ENCODE measurements around the gene PROSER3. TPM values are rescaled to one million over a fixed set of nuclear protein-coding genes. Genes with fewer than 3 reads are reported as not detected.
A peak's percentile ranks its signal among the peaks of the same experiment; 100 is the strongest.

The PROSER3 gene
- total and polyA plus RNA-seq, 7 donors: 4.2 to 16.2 (median 8.7) TPM

- DNase-seq (no peak), ATAC-seq (no peak)
- intact Hi-C loops (cut with DNase I): no loop called here
- Histone ChIP-seq H3K27ac (no peak overlapping the region), H3K9me3 (no peaks in the 10 kb centered on the region), H3K4me3 (no peak overlapping the region), H3K36me3 (ENCODE audit: insufficient read depth in 1 of 2, low read depth in 1 of 2) (peaks cover 0 to 24% of the 10 kb centered on the region in 2 donors), H3K27me3 (ENCODE audit: insufficient read depth in 3 of 3, low read length in 2 of 3) (no peaks in the 10 kb centered on the region), H3K4me1 (peaks cover 17% of the 10 kb centered on the region)
- 83 to 91% (median 90%) methylated on average over 17 to 20 of the region's 20 CpGs for WGBS, 3 donors
- no peak for TF ChIP-seq CTCF (IDR thresholded peaks at IDR 0.05)
Measured at GRCh38 chr19:35752746-35753350, 5.1 kb upstream of the PROSER3 start.

- peak overlapping the region; percentile 94 for H3K27ac ChIP-seq
- WGBS, 3 donors: 63 to 86% (median 64%) methylated on average over 20 of the region's 20 CpGs
- no peaks in the 10 kb centered on the region for H3K27me3 ChIP-seq (ENCODE audit: insufficient read depth in 3 of 3, low read length in 2 of 3)
- no peaks in the 10 kb centered on the region for H3K9me3 ChIP-seq
- H3K4me3 ChIP-seq: no peak overlapping the region
- peaks cover 18% of the 10 kb centered on the region for H3K4me1 ChIP-seq
- DNase-seq (no peak), ATAC-seq (no peak)
- H3K36me3 ChIP-seq (ENCODE audit: insufficient read depth in 1 of 2, low read depth in 1 of 2): peaks cover 0 to 24% of the 10 kb centered on the region in 2 donors
- intact Hi-C loops (cut with DNase I): no loop called here
- TF ChIP-seq CTCF (IDR thresholded peaks at IDR 0.05): no peak
Measured at GRCh38 chr19:35753634-35754369, 4.2 kb upstream of the PROSER3 start.

GRCh38 chr19:35754370-35755130 is 3.4 kb upstream of the PROSER3 start:
- DNase-seq (no peak), ATAC-seq (no peak)
- Histone ChIP-seq H3K27me3 (ENCODE audit: insufficient read depth in 3 of 3, low read length in 2 of 3) (no peaks in the 10 kb centered on the region), H3K36me3 (ENCODE audit: insufficient read depth in 1 of 2, low read depth in 1 of 2) (peaks cover 0 to 24% of the 10 kb centered on the region in 2 donors), H3K27ac (peak overlapping the region; percentile 94), H3K4me3 (peak overlapping the region; percentile 83), H3K9me3 (no peaks in the 10 kb centered on the region), H3K4me1 (peaks cover 16% of the 10 kb centered on the region)
- WGBS, 3 donors: 48 to 65% (median 53%) methylated on average over 13 of the region's 13 CpGs
- intact Hi-C loops (cut with DNase I): loop anchor here in 1 of 2 donors (5.0 kb wide), 1 partner anchor 178 kb away; no protein-coding TSS in a partner anchor
- no peak for TF ChIP-seq CTCF (IDR thresholded peaks at IDR 0.05)

DNA sequence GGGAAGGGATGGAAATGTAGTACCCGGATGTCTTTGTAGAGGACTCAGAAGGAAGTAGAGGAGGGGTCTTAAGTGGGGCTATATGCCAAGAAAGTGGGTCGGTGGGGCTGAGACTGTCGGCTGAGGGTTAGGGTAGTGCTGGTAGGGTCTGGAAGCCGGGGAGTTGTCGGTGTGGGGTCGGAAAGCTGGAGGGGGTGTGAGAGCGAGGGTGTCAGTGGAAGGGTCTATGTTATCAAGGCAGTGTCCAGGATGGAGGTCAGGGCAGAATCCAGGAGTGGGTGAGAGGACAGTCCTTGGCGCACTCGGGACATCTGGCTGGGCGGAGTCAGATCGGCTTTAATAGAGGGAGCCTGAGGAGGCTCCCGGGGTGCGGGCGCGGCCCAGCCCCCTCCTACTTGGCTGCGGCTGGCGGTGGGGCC is 2.8 kb upstream of the PROSER3 start:
- ATAC-seq: no peak
- Histone ChIP-seq H3K4me1 (peaks cover 14% of the 10 kb centered on the region), H3K36me3 (ENCODE audit: insufficient read depth in 1 of 2, low read depth in 1 of 2) (peaks cover 0 to 24% of the 10 kb centered on the region in 2 donors), H3K9me3 (no peaks in the 10 kb centered on the region), H3K27me3 (ENCODE audit: insufficient read depth in 3 of 3, low read length in 2 of 3) (no peaks in the 10 kb centered on the region), H3K4me3 (peak overlapping the region; percentile 83), H3K27ac (peak overlapping the region; percentile 94)
- intact Hi-C loops (cut with DNase I): loop anchor here in 1 of 2 donors (5.0 kb wide), 1 partner anchor 177 kb away; no protein-coding TSS in a partner anchor
- no peak for TF ChIP-seq CTCF (IDR thresholded peaks at IDR 0.05)
- no peak for DNase-seq
- 12 to 32% (median 16%) methylated on average over 12 to 17 of the region's 17 CpGs for WGBS, 3 donors

All from psoas muscle (tissue), 8 donors.